GM21737 (cell line): ENCODE results near the gene TMEM208.

Source experiments
- ATAC-seq: cut with Tn5 transposase; IDR thresholded peaks from one replicate; pipeline ENCODE4 v1.9.1; 2021; ENCODE audit warnings: mild to moderate bottlenecking, moderate library complexity; ENCODE audit not compliant: unreplicated experiment

The TMEM208 gene

GRCh38 chr16:67226804-67227566, at the start of gene TMEM208:
Gene TMEM208 (plus strand): TSS chr16:67227130. CDS start chr16:67227219, 89 bp downstream.
- ATAC-seq, result peak; percentile 90

- no peak for ATAC-seq
Measured at GRCh38 chr16:67177743-67178699, 48.9 kb upstream of the TMEM208 start.

- no peak for ATAC-seq
Measured at GRCh38 chr16:67179421-67180080, 47.4 kb upstream of the TMEM208 start.

- no peak for ATAC-seq
Measured at GRCh38 chr16:67180166-67180565, 46.8 kb upstream of the TMEM208 start.

- no peak for ATAC-seq
Measured at GRCh38 chr16:67181346-67181745, 45.6 kb upstream of the TMEM208 start.

- no peak for ATAC-seq
Measured at GRCh38 chr16:67182288-67182687, 44.6 kb upstream of the TMEM208 start.

DNA sequence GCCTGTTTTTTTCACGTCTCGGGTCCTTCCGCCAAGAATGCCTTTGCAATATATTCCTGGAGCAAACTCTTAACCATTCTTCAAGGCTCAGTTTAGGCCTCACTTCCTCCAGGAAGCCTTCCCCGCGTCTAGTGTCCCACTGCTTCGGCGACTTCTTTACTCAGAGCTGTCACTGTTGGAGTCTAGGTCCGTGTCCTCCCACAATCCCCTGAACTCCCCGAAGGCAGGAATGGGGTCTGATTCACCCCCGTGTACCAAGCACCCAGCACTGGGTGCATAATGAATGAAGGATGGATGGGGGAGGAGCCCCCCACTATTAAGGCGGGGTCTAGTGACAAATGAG, 43.7 kb upstream of the TMEM208 start:
- ATAC-seq, result no peak

- peak; percentile 85 for ATAC-seq
Measured at GRCh38 chr16:67183627-67184452, 43.1 kb upstream of the TMEM208 start, which contains the start of gene MATCAP1. Gene MATCAP1 (minus strand): TSS chr16:67183963. CDS start chr16:67180610, 3,353 bp downstream.

- ATAC-seq, result peak; percentile 9
Measured at GRCh38 chr16:67184453-67184994, 42.4 kb upstream of the TMEM208 start.

DNA sequence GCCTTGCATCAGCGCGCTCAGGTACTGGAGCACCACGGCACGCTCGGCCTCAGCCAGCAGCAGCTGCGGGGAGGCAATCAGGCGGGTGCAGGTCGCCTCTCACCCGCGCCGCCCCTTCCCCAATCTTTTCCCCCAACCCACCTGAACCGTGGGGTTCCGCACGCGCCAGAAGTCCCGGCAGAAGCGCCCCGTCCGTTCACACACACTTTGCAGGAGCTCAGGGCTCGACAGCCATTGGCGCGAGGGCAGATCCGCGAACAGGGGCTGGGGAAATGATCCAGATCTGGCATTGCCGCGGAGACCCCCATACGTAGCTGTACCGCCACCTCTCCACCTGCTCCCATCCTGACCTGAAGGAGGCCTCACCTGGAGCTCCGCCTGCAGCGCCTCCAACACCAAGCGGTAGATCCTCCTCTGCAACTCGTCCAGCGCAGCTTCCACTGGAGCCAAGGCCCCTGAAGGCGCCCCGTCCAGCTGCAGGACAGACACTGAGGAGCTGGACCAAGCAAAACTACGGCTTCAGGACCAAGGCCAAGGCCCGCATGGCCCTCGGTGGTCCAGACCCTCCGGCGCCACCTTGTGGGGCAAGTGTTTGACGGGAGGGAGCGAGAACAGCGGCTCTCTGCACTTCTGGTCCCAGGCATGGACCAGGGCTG, 41.8 kb upstream of the TMEM208 start:
- peak; percentile 27 for ATAC-seq

DNA sequence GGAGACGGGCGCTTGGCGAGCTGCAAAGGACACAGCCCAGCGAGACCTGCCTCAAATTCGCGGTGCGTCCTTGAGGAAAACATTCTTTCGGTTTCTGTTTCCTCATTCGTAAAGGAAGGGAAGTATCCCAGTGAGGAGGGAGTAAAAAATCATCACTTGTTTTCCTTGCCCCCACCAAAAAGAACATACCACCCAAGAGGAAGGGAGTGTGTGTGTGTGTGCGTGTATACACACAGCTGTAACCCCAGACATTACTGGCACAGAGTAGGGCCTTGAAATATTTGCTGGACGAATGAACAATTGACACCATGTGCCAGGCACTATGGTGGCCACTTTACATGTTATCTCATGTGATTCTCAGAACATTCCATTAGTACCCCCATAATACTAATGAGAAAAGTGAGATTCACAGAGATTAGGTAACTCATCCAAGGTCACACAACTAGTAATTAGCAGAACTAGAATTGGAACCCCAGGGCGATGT, 41.2 kb upstream of the TMEM208 start:
- no peak for ATAC-seq

- ATAC-seq, result no peak
Measured at GRCh38 chr16:67186550-67186950, 40.4 kb upstream of the TMEM208 start.

DNA sequence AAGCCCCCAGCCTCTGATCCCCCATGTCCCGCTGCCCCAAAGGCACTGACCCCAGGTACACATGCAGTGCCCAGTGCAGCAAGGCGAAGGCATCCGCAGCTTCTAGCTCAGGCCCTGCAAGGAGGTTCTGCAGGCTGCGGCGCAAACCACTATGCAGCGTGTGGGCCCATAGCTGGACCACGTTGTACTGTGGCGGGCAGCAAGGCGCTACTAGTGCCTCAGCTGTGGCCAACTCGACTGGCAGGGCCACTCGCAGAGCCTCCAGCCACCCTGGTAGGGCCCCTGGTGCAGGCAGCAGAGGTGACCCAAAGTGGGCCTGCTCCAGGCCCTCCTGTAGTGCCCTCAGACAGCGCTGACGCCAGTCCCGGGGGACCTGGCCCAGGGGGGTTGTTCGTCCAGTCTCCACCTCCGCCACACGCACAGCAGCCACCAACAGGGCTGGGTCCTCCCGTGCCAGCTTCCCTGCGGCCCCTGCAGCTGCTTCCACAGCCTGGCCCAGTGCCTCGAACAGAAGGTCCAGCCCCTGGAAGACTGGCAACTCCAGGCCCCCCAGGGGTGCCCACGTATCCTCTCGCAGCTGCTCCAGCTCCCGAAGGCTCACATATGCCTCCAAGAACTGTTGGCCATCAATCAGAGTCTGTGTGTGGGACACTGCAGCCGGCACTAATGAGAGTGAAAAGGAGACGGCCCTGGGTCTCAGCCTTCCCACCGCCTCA, 39.6 kb upstream of the TMEM208 start:
- ATAC-seq, result no peak

- ATAC-seq, result no peak
Measured at GRCh38 chr16:67188323-67188722, 38.6 kb upstream of the TMEM208 start.

DNA sequence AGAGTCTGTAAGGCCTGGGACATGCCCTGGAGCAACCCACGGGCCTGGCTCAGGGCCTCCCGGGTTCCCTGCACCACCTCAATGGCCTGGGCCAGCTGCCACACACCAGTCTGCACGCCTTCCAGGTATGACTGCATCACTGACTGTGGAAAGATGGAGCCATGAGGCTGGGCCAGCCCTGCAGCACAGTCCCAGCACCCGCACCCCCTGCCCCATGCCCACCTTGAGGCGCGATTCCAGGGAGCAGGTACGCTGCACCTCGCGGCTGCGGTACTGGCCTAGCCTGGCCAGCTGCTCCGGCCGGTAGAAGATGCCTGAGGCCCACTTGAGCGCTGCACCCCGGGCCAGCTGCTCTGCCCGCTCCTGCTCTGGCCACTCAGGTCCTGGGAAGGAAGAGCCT, 38.1 kb upstream of the TMEM208 start:
- ATAC-seq, result no peak

DNA sequence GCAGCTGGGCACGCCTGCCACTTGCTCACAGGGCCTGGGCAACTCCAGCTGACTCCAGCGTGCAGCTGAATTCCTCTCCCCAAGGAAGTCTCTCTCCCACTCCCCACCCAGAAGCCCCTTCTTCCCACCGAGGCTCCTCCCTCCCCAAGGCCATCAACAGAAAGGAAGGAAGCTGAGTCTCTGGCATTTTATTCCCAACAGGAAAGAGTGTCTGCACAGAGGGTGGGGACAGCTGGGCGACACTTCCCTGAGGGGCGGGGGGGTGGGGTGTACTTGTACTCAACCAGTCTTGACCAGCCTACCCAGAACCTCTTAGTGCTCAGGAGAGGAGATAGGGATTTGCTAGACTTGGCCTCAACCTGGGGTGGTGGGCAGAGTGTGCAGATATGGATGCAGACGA, 36.9 kb upstream of the TMEM208 start, which contains the start of gene EXOC3L1:
Gene EXOC3L1, minus strand, starts transcription at position 96 of the 400 bp plus-strand sequence. CDS start 460 bp downstream, outside the sequence.
- ATAC-seq, result no peak

GRCh38 chr16:67190448-67191399, 36.2 kb upstream of the TMEM208 start:
- no peak for ATAC-seq
